Loucy (cell line): ENCODE results near the gene SNX24.

ENCODE experiments used
- CTCF ChIP-seq: fragments of 200-600 bp; sonication (generic); conservative IDR thresholded peaks from 2 replicates; pipeline ENCODE4 v1.5.1; 2014; ENCODE audit warnings: mild to moderate bottlenecking, antibody characterized with exemption, low read length
- EZH2phosphoT487 ChIP-seq: fragments of 200-600 bp; IDR thresholded peaks from 2 replicates; pipeline ENCODE4 v1.6.1; 2018; ENCODE audit warnings: antibody characterized with exemption, mild to moderate bottlenecking, moderate library complexity, borderline replicate concordance

- TF ChIP-seq CTCF (no peak), EZH2phosphoT487 (no peak)
Measured at GRCh38 chr5:122908108-122908507, 62.7 kb downstream of the SNX24 start.
